ENCODE results near the gene SCAMP2.

GRCh38 chr15:74856537-74856936 is 16.6 kb downstream of the SCAMP2 start:
- TF ChIP-seq CREB5 (CRISPR knock-in tag; IDR thresholded peaks at IDR 0.05; ENCODE audit: low read depth), result no peak
- no peak for TF ChIP-seq CSDC2 (CRISPR knock-in tag; IDR thresholded peaks at IDR 0.05)
- TF ChIP-seq CSRNP3 (CRISPR knock-in tag; IDR thresholded peaks at IDR 0.05), result no peak
- no peak for TF ChIP-seq POU6F1 (CRISPR knock-in tag; IDR thresholded peaks at IDR 0.05; ENCODE audit: borderline replicate concordance, low read depth)
- no peak for TF ChIP-seq ZFP30 (CRISPR knock-in tag; IDR thresholded peaks at IDR 0.05)
- no peak for TF ChIP-seq ISL1 (CRISPR knock-in tag; IDR thresholded peaks at IDR 0.05)
- TF ChIP-seq ZFP3 (CRISPR knock-in tag; IDR thresholded peaks at IDR 0.05), result no peak
- no peak for TF ChIP-seq RARB (CRISPR knock-in tag; IDR thresholded peaks at IDR 0.05)
- TF ChIP-seq PATZ1 (CRISPR knock-in tag; IDR thresholded peaks at IDR 0.05; ENCODE audit: borderline replicate concordance), result no peak
- TF ChIP-seq ARNTL (CRISPR knock-in tag; IDR thresholded peaks at IDR 0.05; ENCODE audit: borderline replicate concordance, low read depth), result no peak
- no peak for TF ChIP-seq BACH2 (CRISPR knock-in tag; IDR thresholded peaks at IDR 0.05; ENCODE audit: borderline replicate concordance)
- TF ChIP-seq ESRRG (CRISPR knock-in tag; IDR thresholded peaks at IDR 0.05), result no peak
- TF ChIP-seq TSHZ2 (CRISPR knock-in tag; IDR thresholded peaks at IDR 0.05), result no peak
- TF ChIP-seq TOX (CRISPR knock-in tag; IDR thresholded peaks at IDR 0.05; ENCODE audit: borderline replicate concordance), result no peak

Measured in SK-N-SH treated with all-trans-retinoic acid at 6 μM for 48 hours (cell line).